HEK293T (cell line): ENCODE data around the gene EPHA3.

Experiments
- CTCF ChIA-PET: fragments of 350-600 bp; formaldehyde crosslinking; extraction: SDS; loops from one replicate; lab custom pipeline; 2021; ENCODE audit warnings: antibody characterized with exemption, inconsistent platforms; lab: Yijun Ruan, JAX
- POLR2A ChIA-PET: fragments of 350-600 bp; formaldehyde crosslinking; extraction: SDS; loops from one replicate; lab custom pipeline; 2020; ENCODE audit warnings: antibody characterized with exemption, inconsistent platforms; lab: Yijun Ruan, JAX
- DNase-seq: peaks from one replicate; pipeline ENCODE4 v3.0.0; 2012; ENCODE audit warnings: mixed read lengths; ENCODE audit errors: extremely low spot score
- ARNT ChIP-seq: fragments of 450-650 bp; IDR thresholded peaks from 2 replicates; pipeline ENCODE4 v1.6.1; 2017; ENCODE audit warnings: mild to moderate bottlenecking
- BHLHE40 ChIP-seq: fragments of 450-650 bp; IDR thresholded peaks from 2 replicates; pipeline ENCODE4 v1.6.1; 2016; ENCODE audit warnings: mild to moderate bottlenecking, moderate library complexity, borderline replicate concordance
- CTBP1 ChIP-seq: fragments of 450-650 bp; IDR thresholded peaks from 2 replicates; pipeline ENCODE4 v1.6.1; 2016; ENCODE audit warnings: borderline replicate concordance
- ELF4 ChIP-seq: fragments of 450-650 bp; IDR thresholded peaks from 2 replicates; pipeline ENCODE4 v1.6.1; 2017; ENCODE audit warnings: antibody characterized with exemption
- FOXA1 ChIP-seq: fragments of 450-650 bp; IDR thresholded peaks from 2 replicates; pipeline ENCODE4 v1.6.1; 2016; ENCODE audit warnings: mild to moderate bottlenecking
- FOXK2 ChIP-seq: fragments of 450-650 bp; IDR thresholded peaks from 2 replicates; pipeline ENCODE4 v1.6.1; 2016; ENCODE audit warnings: mild to moderate bottlenecking
- FOXM1 ChIP-seq: fragments of 450-650 bp; IDR thresholded peaks from 2 replicates; pipeline ENCODE4 v1.6.1; 2017; ENCODE audit warnings: mild to moderate bottlenecking, borderline replicate concordance
- HDGF ChIP-seq: fragments of 450-650 bp; IDR thresholded peaks from 2 replicates; pipeline ENCODE4 v1.6.1; 2017; ENCODE audit warnings: antibody characterized with exemption, borderline replicate concordance
- L3MBTL2 ChIP-seq: fragments of 450-650 bp; conservative IDR thresholded peaks from 2 replicates; pipeline ENCODE4 v1.6.1; 2016; ENCODE audit warnings: mild to moderate bottlenecking
- LEF1 ChIP-seq: fragments of 450-650 bp; IDR thresholded peaks from 2 replicates; pipeline ENCODE4 v1.6.1; 2017; ENCODE audit warnings: mild to moderate bottlenecking, borderline replicate concordance
- NFRKB ChIP-seq: fragments of 450-650 bp; IDR thresholded peaks from 2 replicates; pipeline ENCODE4 v1.6.1; 2016; ENCODE audit warnings: mild to moderate bottlenecking, moderate library complexity
- PKNOX1 ChIP-seq: fragments of 450-650 bp; IDR thresholded peaks from 2 replicates; pipeline ENCODE4 v1.6.1; 2016
- SP1 ChIP-seq: fragments of 450-650 bp; IDR thresholded peaks from 2 replicates; pipeline ENCODE4 v1.6.1; 2017
- SUZ12 ChIP-seq: fragments of 450-650 bp; IDR thresholded peaks from 2 replicates; pipeline ENCODE4 v1.6.1; 2016; ENCODE audit warnings: mild to moderate bottlenecking
- TARDBP ChIP-seq: fragments of 450-650 bp; IDR thresholded peaks from 2 replicates; pipeline ENCODE4 v1.6.1; 2016
- ZNF384 ChIP-seq: fragments of 450-650 bp; IDR thresholded peaks from 2 replicates; pipeline ENCODE4 v1.6.1; 2016

Gene EPHA3

GRCh38 chr3:89297199-89297598 lies 189.8 kb downstream of the EPHA3 start:
- ChIA-PET POLR2A (no interaction called here), CTCF (no interaction called here)
- TF ChIP-seq HDGF (no peak), BHLHE40 (no peak), LEF1 (no peak), FOXM1 (no peak), SUZ12 (no peak), PKNOX1 (no peak), ELF4 (no peak), SP1 (no peak), NFRKB (no peak), CTBP1 (no peak), FOXK2 (no peak), ZNF384 (no peak), ARNT (no peak), L3MBTL2 (no peak), FOXA1 (no peak), TARDBP (no peak)
- no peak for DNase-seq

GRCh38 chr3:89300526-89300925 lies 193.1 kb downstream of the EPHA3 start:
- TF ChIP-seq FOXK2 (no peak), ARNT (no peak), HDGF (no peak), ZNF384 (no peak), BHLHE40 (no peak)
- ChIA-PET POLR2A (no interaction called here), CTCF (no interaction called here)
- no peak for DNase-seq

- CTCF ChIA-PET, result no interaction called here
- no peak for TF ChIP-seq ELF4
- POLR2A ChIA-PET, result no interaction called here
- no peak for DNase-seq
Observed at GRCh38 chr3:89300981-89301380, 193.6 kb downstream of the EPHA3 start.

GRCh38 chr3:89303701-89304100 lies 196.3 kb downstream of the EPHA3 start:
- CTCF ChIA-PET, result no interaction called here
- POLR2A ChIA-PET, result no interaction called here
- no peak for DNase-seq
- TF ChIP-seq L3MBTL2, result no peak
- TF ChIP-seq ELF4, result no peak
- TF ChIP-seq CTBP1, result no peak
- TF ChIP-seq TARDBP, result no peak
- TF ChIP-seq HDGF, result no peak
- TF ChIP-seq LEF1, result no peak
- no peak for TF ChIP-seq FOXM1
- no peak for TF ChIP-seq BHLHE40
- TF ChIP-seq FOXA1, result no peak
- TF ChIP-seq PKNOX1, result no peak
- no peak for TF ChIP-seq SUZ12
- TF ChIP-seq NFRKB, result no peak
- no peak for TF ChIP-seq ZNF384
- no peak for TF ChIP-seq FOXK2
- no peak for TF ChIP-seq SP1
- TF ChIP-seq ARNT, result no peak

GRCh38 chr3:89306540-89306939 lies 199.1 kb downstream of the EPHA3 start:
- ChIA-PET POLR2A (no interaction called here), CTCF (no interaction called here)
- TF ChIP-seq FOXK2, result no peak
- TF ChIP-seq HDGF, result no peak
- no peak for TF ChIP-seq SP1
- no peak for TF ChIP-seq LEF1
- no peak for TF ChIP-seq CTBP1
- no peak for TF ChIP-seq PKNOX1
- TF ChIP-seq NFRKB, result no peak
- TF ChIP-seq L3MBTL2, result no peak
- TF ChIP-seq ZNF384, result no peak
- TF ChIP-seq ELF4, result no peak
- no peak for TF ChIP-seq TARDBP
- DNase-seq, result no peak

GRCh38 chr3:89311581-89311980 lies 204.2 kb downstream of the EPHA3 start:
- CTCF ChIA-PET, result no interaction called here
- DNase-seq, result no peak
- POLR2A ChIA-PET, result no interaction called here
- TF ChIP-seq PKNOX1, result peak; percentile 68
- TF ChIP-seq BHLHE40, result no peak

- TF ChIP-seq BHLHE40 (no peak), ARNT (no peak), FOXA1 (no peak), PKNOX1 (no peak), L3MBTL2 (no peak), FOXM1 (no peak), TARDBP (no peak), HDGF (no peak), SUZ12 (no peak), FOXK2 (no peak), CTBP1 (no peak), LEF1 (no peak), SP1 (no peak)
- POLR2A ChIA-PET, result no interaction called here
- CTCF ChIA-PET, result no interaction called here
- no peak for DNase-seq
Observed at GRCh38 chr3:89312141-89312540, 204.7 kb downstream of the EPHA3 start.
